GM23248 (cell line): ENCODE results near the gene ETS1.

Experiments used
- EZH2 ChIP-seq: fragments of 200-600 bp; sonication (generic); IDR thresholded peaks from 2 replicates; pipeline ENCODE4 v1.6.1; 2018; ENCODE audit warnings: antibody characterized with exemption, mild to moderate bottlenecking; ENCODE audit not compliant: insufficient read depth, poor library complexity, severe bottlenecking
- EZH2phosphoT487 ChIP-seq: fragments of 200-600 bp; sonication (generic); IDR thresholded peaks from 2 replicates; pipeline ENCODE4 v1.6.1; 2018; ENCODE audit warnings: antibody characterized with exemption, moderate library complexity, mild to moderate bottlenecking, low read depth; ENCODE audit not compliant: insufficient read depth

DNA sequence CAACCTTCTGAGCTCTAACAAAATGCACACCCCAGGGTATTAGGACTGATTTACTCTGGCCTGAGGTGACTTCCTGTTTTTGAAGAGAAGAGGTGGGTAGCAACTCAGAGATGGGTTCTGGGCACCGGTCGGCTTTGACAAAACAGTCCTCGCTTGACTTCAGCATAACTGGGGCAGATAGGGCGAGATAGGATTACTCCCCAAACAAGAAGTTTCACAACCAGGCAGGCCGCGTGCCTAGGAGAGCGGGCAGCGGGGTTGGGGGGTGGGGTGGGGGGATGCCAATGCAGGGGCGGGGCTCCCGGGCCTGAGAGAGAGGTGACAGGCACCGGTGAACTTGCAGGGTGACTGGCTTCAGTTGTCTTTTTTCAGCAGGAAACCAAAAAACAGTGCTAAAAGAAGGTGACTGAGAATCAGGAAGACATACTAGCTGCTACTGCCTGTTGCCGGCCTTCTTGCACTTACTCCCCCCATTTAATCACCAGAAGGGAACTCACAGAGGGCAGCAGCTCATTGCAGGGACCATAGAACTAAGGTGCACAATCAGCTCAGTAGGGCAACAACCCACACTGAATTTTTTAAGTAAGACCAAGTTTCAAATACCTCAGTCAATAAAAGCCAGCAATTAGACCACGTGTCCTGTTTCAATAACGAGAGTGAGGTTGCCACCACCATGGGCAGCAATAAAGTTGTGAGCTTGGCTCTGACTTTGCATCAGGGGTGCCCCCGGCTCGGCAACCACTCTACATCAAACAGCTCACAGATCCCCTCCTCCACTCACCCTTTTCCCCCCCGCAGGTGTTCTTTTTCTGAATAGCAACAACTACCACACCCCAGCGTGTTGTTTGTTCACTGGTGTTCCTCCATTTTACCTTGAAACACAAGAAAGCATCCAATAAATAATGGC lies 37.2 kb upstream of the ETS1 start:
- TF ChIP-seq EZH2 (no peak), EZH2phosphoT487 (no peak)
